Fibroblast of lung (primary cell): ENCODE results near the gene CYP1A2.

Experiments
- EZH2 ChIP-seq: IDR thresholded peaks from 2 replicates; pipeline ENCODE4 v1.5.1; 2012; ENCODE audit warnings: low read length, control low read depth, mild to moderate bottlenecking; ENCODE audit errors: missing control alignments
- TF ChIP-seq, protein P1 (sequence below), 2 donors: IDR thresholded peaks in 1 of 2; conservative IDR thresholded peaks in 1 of 2; 1 replicate in 1 of 2; 2 replicates in 1 of 2; pipeline ENCODE4 v1.5.1; 2011 to 2012; ENCODE audit warnings: low read length in 2 of 2, control low read depth in 1 of 2, inconsistent platforms in 1 of 2, low read depth in 1 of 2, mild to moderate bottlenecking in 1 of 2

DNA sequence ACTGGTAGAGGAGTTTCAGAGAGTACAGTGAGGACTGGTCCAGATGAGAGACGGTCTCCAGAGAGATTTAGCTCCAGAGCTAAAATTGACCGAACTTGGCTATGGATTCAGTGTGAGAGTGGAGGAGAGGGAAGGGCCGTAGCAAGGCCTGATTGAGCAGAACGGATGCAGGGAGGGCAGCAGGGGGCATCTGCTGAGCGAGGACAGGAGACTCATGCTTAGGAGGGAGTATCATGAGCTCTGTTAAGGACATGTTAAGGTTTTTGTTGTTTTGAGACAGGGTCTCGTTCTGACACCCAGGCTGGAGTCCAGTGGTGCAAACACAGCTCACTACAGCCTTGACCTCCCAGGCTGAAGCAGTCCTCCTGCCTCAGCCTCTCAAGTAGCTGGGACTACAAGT is 56.3 kb downstream of the CYP1A2 start:
- TF ChIP-seq, protein P1, sequence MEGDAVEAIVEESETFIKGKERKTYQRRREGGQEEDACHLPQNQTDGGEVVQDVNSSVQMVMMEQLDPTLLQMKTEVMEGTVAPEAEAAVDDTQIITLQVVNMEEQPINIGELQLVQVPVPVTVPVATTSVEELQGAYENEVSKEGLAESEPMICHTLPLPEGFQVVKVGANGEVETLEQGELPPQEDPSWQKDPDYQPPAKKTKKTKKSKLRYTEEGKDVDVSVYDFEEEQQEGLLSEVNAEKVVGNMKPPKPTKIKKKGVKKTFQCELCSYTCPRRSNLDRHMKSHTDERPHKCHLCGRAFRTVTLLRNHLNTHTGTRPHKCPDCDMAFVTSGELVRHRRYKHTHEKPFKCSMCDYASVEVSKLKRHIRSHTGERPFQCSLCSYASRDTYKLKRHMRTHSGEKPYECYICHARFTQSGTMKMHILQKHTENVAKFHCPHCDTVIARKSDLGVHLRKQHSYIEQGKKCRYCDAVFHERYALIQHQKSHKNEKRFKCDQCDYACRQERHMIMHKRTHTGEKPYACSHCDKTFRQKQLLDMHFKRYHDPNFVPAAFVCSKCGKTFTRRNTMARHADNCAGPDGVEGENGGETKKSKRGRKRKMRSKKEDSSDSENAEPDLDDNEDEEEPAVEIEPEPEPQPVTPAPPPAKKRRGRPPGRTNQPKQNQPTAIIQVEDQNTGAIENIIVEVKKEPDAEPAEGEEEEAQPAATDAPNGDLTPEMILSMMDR (conservative IDR thresholded peaks at IDR 0.05 in 1 of 2, IDR thresholded peaks at IDR 0.05 in 1 of 2; ENCODE audit: low read depth in 1 of 2, low read length in 2 of 2): no peak
- TF ChIP-seq EZH2: no peak
